Glutamatergic neuron (in vitro differentiated cells): Measurements from ENCODE around the gene PPP5C. TPM values are rescaled to one million over a fixed set of nuclear protein-coding genes. Genes with fewer than 3 reads are reported as not detected.

Experiments used
- DNase-seq: peaks from one replicate; pipeline ENCODE4 v3.0.0; 2022
- H3K27ac Mint-ChIP-seq: one replicate; pipeline ENCODE4 v1.8.0; 2020; ENCODE audit warnings: mild to moderate bottlenecking, mixed read lengths, inconsistent platforms; ENCODE audit not compliant: unreplicated experiment
- H3K27me3 Mint-ChIP-seq: one replicate; pipeline ENCODE4 v1.8.0; 2020; ENCODE audit warnings: mild to moderate bottlenecking, moderate library complexity, mixed read lengths, inconsistent platforms; ENCODE audit not compliant: unreplicated experiment
- H3K36me3 Mint-ChIP-seq: one replicate; pipeline ENCODE4 v1.8.0; 2020; ENCODE audit warnings: mild to moderate bottlenecking, mixed read lengths, inconsistent platforms; ENCODE audit not compliant: unreplicated experiment
- H3K4me1 Mint-ChIP-seq: one replicate; pipeline ENCODE4 v1.8.0; 2020; ENCODE audit warnings: mild to moderate bottlenecking, low read depth, mixed read lengths, inconsistent platforms; ENCODE audit not compliant: unreplicated experiment
- H3K4me3 Mint-ChIP-seq: one replicate; pipeline ENCODE4 v1.8.0; 2020; ENCODE audit warnings: mild to moderate bottlenecking, mixed read lengths, inconsistent platforms; ENCODE audit not compliant: unreplicated experiment
- H3K9me3 Mint-ChIP-seq: one replicate; pipeline ENCODE4 v1.8.0; 2020; ENCODE audit warnings: mild to moderate bottlenecking, moderate library complexity, mixed read lengths, inconsistent platforms; ENCODE audit not compliant: unreplicated experiment
- CTCF ChIP-seq: fragments of 200-600 bp; sonication (generic); IDR thresholded peaks from one replicate; pipeline ENCODE4 v1.5.0; 2021; ENCODE audit not compliant: partially characterized antibody, unreplicated experiment
- total RNA-seq: library from RNA; stranded (reverse); fragmentation: NEBNext Ultra II Directional; extraction: Animal tissue kit (Norgen Biotek cat#: 25700); gene quantifications from one replicate; pipeline ENCODE4 v1.2.1, GENCODE V29; 2021; ENCODE audit not compliant: unreplicated experiment

PPP5C gene
- total RNA-seq, 1 donor from 2014 or later = 85.8 TPM

GRCh38 chr19:46369817-46370216, 22.9 kb downstream of the PPP5C start:
- no peak for DNase-seq
- Mint-ChIP-seq H3K36me3 (no peaks in the 10 kb centered on the region), H3K4me3 (no peak overlapping the region), H3K4me1 (peaks cover 34% of the 10 kb centered on the region), H3K9me3 (peaks cover 4% of the 10 kb centered on the region), H3K27ac (no peak overlapping the region), H3K27me3 (peaks cover 2% of the 10 kb centered on the region)
- TF ChIP-seq CTCF = no peak

GRCh38 chr19:46371371-46371901, 24.5 kb downstream of the PPP5C start:
- Mint-ChIP-seq H3K27me3 (peaks cover 2% of the 10 kb centered on the region), H3K27ac (peak overlapping the region; percentile 20), H3K4me3 (no peak overlapping the region), H3K9me3 (peaks cover 6% of the 10 kb centered on the region), H3K4me1 (peaks cover 24% of the 10 kb centered on the region), H3K36me3 (no peaks in the 10 kb centered on the region)
- no peak for TF ChIP-seq CTCF
- DNase-seq = no peak

- Mint-ChIP-seq H3K36me3 (no peaks in the 10 kb centered on the region), H3K4me3 (no peak overlapping the region), H3K27me3 (peaks cover 2% of the 10 kb centered on the region), H3K9me3 (peaks cover 6% of the 10 kb centered on the region), H3K27ac (no peak overlapping the region), H3K4me1 (peaks cover 14% of the 10 kb centered on the region)
- TF ChIP-seq CTCF = peak; percentile 34
- no peak for DNase-seq
Measured at GRCh38 chr19:46372901-46373490, 26.1 kb downstream of the PPP5C start.

GRCh38 chr19:46373491-46374359, 26.8 kb downstream of the PPP5C start:
- no peak for TF ChIP-seq CTCF
- H3K27ac Mint-ChIP-seq = peak overlapping the region; percentile 43
- no peak overlapping the region for H3K4me3 Mint-ChIP-seq
- H3K27me3 Mint-ChIP-seq = peaks cover under 1% of the 10 kb centered on the region
- H3K36me3 Mint-ChIP-seq = no peaks in the 10 kb centered on the region
- no peak for DNase-seq
- H3K9me3 Mint-ChIP-seq = peaks cover 5% of the 10 kb centered on the region
- peaks cover 17% of the 10 kb centered on the region for H3K4me1 Mint-ChIP-seq
